ENCODE data around the gene HTRA3.

DNA sequence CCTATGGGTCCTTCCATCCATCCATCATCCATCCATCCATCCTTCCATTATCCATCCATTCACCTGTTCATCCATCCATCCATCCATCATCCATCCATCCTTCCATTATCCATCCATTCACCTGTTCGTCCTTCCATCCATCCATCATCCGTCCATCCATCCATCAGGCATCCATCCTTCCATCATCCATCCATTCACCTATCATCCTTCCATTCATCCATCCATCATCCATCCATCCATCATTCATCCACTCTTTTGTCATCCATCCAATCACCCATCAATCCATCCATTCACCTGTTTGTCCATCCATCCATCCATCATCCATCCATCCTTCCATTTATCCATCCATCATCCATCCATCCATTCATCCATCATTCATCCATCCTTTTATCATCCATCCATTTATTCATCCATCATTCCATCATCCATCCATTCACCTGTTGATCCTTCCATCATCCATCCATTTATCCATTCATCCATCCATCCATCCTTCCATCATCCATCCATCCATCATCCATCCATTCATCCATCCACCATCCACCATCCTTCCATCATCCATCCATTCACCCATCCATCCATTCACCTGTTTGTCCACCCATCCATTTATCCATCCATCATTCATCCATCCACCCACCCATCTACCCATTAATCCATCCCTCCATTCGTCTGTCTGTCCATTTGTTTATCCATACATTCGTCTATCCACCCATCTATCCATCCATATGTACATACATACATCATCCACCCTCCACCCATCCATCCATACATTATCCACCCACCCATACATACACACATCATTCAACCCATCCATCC lies 35.7 kb upstream of the HTRA3 start:
- TF ChIP-seq, protein P1, sequence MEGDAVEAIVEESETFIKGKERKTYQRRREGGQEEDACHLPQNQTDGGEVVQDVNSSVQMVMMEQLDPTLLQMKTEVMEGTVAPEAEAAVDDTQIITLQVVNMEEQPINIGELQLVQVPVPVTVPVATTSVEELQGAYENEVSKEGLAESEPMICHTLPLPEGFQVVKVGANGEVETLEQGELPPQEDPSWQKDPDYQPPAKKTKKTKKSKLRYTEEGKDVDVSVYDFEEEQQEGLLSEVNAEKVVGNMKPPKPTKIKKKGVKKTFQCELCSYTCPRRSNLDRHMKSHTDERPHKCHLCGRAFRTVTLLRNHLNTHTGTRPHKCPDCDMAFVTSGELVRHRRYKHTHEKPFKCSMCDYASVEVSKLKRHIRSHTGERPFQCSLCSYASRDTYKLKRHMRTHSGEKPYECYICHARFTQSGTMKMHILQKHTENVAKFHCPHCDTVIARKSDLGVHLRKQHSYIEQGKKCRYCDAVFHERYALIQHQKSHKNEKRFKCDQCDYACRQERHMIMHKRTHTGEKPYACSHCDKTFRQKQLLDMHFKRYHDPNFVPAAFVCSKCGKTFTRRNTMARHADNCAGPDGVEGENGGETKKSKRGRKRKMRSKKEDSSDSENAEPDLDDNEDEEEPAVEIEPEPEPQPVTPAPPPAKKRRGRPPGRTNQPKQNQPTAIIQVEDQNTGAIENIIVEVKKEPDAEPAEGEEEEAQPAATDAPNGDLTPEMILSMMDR (IDR thresholded peaks at IDR 0.05): no peak
- TF ChIP-seq EZH2phosphoT487 (IDR thresholded peaks at IDR 0.05): no peak
- TF ChIP-seq EZH2 (IDR thresholded peaks at IDR 0.05): no peak

Measured in neural progenitor cell (in vitro differentiated cells).